Endothelial cell of coronary artery (primary cell): ENCODE data around the gene FBXW4. TPM values are rescaled to one million over a fixed set of nuclear protein-coding genes. Genes with fewer than 3 reads are reported as not detected.

Experiments used
- total RNA-seq: library from RNA; depleted of rRNA; stranded (reverse); fragments of >200 nt; gene quantifications from 2 replicates; pipeline ENCODE4 v1.2.3, GENCODE V29; 2014

The FBXW4 gene
- total RNA-seq: 22.9 and 33.6 TPM in 2 replicates

GRCh38 chr10:101694674-101695403, at the start of gene FBXW4:
TSS of gene FBXW4 (minus strand) at chr10:101695170. CDS start at chr10:101695105, 65 bp downstream.

GRCh38 chr10:101587725-101588653, 107.0 kb downstream of the FBXW4 start, which contains the start of the genes DPCD and POLL:
TSS of gene DPCD (plus strand) at chr10:101588321. CDS start at chr10:101588337, 16 bp downstream.
TSS of gene POLL (minus strand) at chr10:101588257. CDS start at chr10:101587360, 897 bp downstream.

Other genes with a start within 250 kb of the FBXW4 start
- gene POLL, start 106.9 kb downstream of the FBXW4 start, total RNA-seq: 6.6 and 11.6 TPM in 2 replicates
- gene DPCD, start 106.8 kb downstream of the FBXW4 start, total RNA-seq: 43.4 and 55.0 TPM in 2 replicates
- gene FGF8, start 80.9 kb upstream of the FBXW4 start, total RNA-seq: not detected in 2 replicates
- 130 and 156 TPM in 2 replicates for gene NPM3, start 88.3 kb upstream of the FBXW4 start, total RNA-seq
- 84.1 and 111 TPM in 2 replicates for gene OGA, start 123.3 kb upstream of the FBXW4 start, total RNA-seq
- 0.27 and 0.75 TPM in 2 replicates for gene KCNIP2, start 148.6 kb upstream of the FBXW4 start, total RNA-seq